Pancreas (tissue), 10 donors: Measurements from ENCODE around the gene PRICKLE2. TPM values are rescaled to one million over a fixed set of nuclear protein-coding genes. Genes with fewer than 3 reads are reported as not detected.

Source experiments
- ATAC-seq, 4 donors: fragments of 200-7000 bp; cut with Tn5 transposase; one replicate each; pipeline versions ENCODE4 v1.8.0 to v1.9.1; 2020; ENCODE audit warnings: mild to moderate bottlenecking in 4 of 4, moderate library complexity in 4 of 4
- DNase-seq, 6 donors: peaks; one replicate each; pipeline ENCODE4 v3.0.0-alpha.2; 2020
- FAIRE-seq: peaks from 2 replicates; lab custom pipeline; 2012; peaks lifted over from hg19 to GRCh38; lab: Jason Lieb, UNC
- H3K27ac ChIP-seq, 4 donors: fragments of 200-600 bp; sonication (generic); 1 replicate in 3 of 4; 2 replicates in 1 of 4; pipeline versions ENCODE4 v1.5.0 to v1.8.0; 2020
- H3K27me3 ChIP-seq, 4 donors: fragments of 200-600 bp; one replicate each; pipeline ENCODE4 v1.8.0; 2021
- H3K36me3 ChIP-seq, 3 donors: fragments of 200-600 bp; sonication (generic) in 1 of 3; one replicate each; pipeline versions ENCODE4 v1.5.0 to v1.8.0; 2020 to 2021
- H3K4me1 ChIP-seq, 3 donors: fragments of 200-600 bp; one replicate each; pipeline ENCODE4 v1.8.0; 2021
- H3K4me3 ChIP-seq, 4 donors: fragments of 200-600 bp; sonication (generic) in 2 of 4; one replicate each; pipeline versions ENCODE4 v1.5.0 to v1.8.0; 2020 to 2021
- H3K9me3 ChIP-seq, 4 donors: fragments of 200-600 bp; one replicate each; pipeline ENCODE4 v1.8.0; 2021
- CTCF ChIP-seq, 4 donors: fragments of 200-600 bp; sonication (generic) in 3 of 4; IDR thresholded peaks; one replicate each; pipeline versions ENCODE4 v1.5.0 to v1.8.0; 2021; ENCODE audit warnings: antibody characterized with exemption in 4 of 4
- WGBS, 2 donors: extraction: QIAGEN DNeasy Blood & Tissue Kit; methylation state at CpG; one replicate each; pipeline ENCODE4 v1.1.7; 2013; 5-methylcytosine and 5-hydroxymethylcytosine counted together
- intact Hi-C, 3 donors: fragments of 100-400 bp; cut with DNase I; formaldehyde crosslinking; loops; one replicate each; pipeline versions ENCODE4 v1.11.1 to v1.14.2; 2022
- polyA plus RNA-seq, 2 donors: library from polyadenylated mRNA; stranded (reverse); fragments of 200-250 nt; gene quantifications; one replicate each; pipeline ENCODE4 v1.2.3, GENCODE V29; 2013
- total RNA-seq, 6 donors: library from RNA; stranded (reverse); fragmentation: NEBNext Ultra II Directional in 4 of 6; extraction: Animal tissue kit (Norgen Biotek cat#: 25700) in 4 of 6; gene quantifications; one replicate each; pipeline versions ENCODE4 v1.2.1 to v1.2.4, GENCODE V29; 2021 to 2023
- donor health status: healthy with polysubstance abuse.
- donor health status: DM: no; HTN: no; CAD: no; lungs with moderate emphysema.
- donor health status: DM: no; HTN: no; CAD: no.
- donor health status: control.
- donor health status: control.
- donor health status: Bipolar disorder and iron deficiency.
- donor health status: DM: yes; HTN: yes; CAD: no.
- donor health status: DM: no; HTN: no; CAD: no.
- donor health status: DM: no; HTN: no; CAD: no.
- donor health status: DM: yes; HTN: yes; CAD: no.

PRICKLE2 gene
- total and polyA plus RNA-seq, 8 donors, result 1.5 to 13.9 (median 7.2) TPM

- intact Hi-C loops, result no loop called here
- WGBS, 2 donors, result 80 to 93% methylated on average over 2 of the region's 2 CpGs
- H3K27ac ChIP-seq, result no peak overlapping the region
- H3K4me1 ChIP-seq, result no peaks in the 10 kb centered on the region
- no peaks in the 10 kb centered on the region for H3K9me3 ChIP-seq
- H3K36me3 ChIP-seq, result no peaks in the 10 kb centered on the region
- FAIRE-seq (no peak), DNase-seq (no peak), ATAC-seq (no peak)
- no peaks in the 10 kb centered on the region for H3K27me3 ChIP-seq
- H3K4me3 ChIP-seq, result no peak overlapping the region
- no peak for TF ChIP-seq CTCF (IDR thresholded peaks at IDR 0.05)
Observed at GRCh38 chr3:64064804-64065203, 160.5 kb downstream of the PRICKLE2 start.

- ATAC-seq (no peak), FAIRE-seq (no peak)
Observed at GRCh38 chr3:64063983-64064438, 161.3 kb downstream of the PRICKLE2 start.

GRCh38 chr3:64063207-64063982 is 161.9 kb downstream of the PRICKLE2 start:
- Histone ChIP-seq H3K4me1 (no peaks in the 10 kb centered on the region), H3K27ac (no peak overlapping the region), H3K27me3 (no peaks in the 10 kb centered on the region), H3K4me3 (no peak overlapping the region), H3K36me3 (no peaks in the 10 kb centered on the region), H3K9me3 (no peaks in the 10 kb centered on the region)
- FAIRE-seq, result no peak
- intact Hi-C loops, result no loop called here
- TF ChIP-seq CTCF (IDR thresholded peaks at IDR 0.05), result no peak
- WGBS, 2 donors, result 40% methylated on average over 5 of the region's 5 CpGs
- no peak for ATAC-seq
- DNase-seq, result no peak

More at GRCh38 chr3:64063983-64064438, 161.3 kb downstream of the PRICKLE2 start:
- Histone ChIP-seq H3K4me3 (no peak overlapping the region), H3K27ac (no peak overlapping the region), H3K9me3 (no peaks in the 10 kb centered on the region), H3K4me1 (no peaks in the 10 kb centered on the region), H3K36me3 (no peaks in the 10 kb centered on the region), H3K27me3 (no peaks in the 10 kb centered on the region)
- DNase-seq, result no peak
- intact Hi-C loops, result no loop called here
- TF ChIP-seq CTCF (IDR thresholded peaks at IDR 0.05), result no peak
- 67 to 79% methylated on average over 2 of the region's 2 CpGs for WGBS, 2 donors

GRCh38 chr3:64061628-64062027 is 163.6 kb downstream of the PRICKLE2 start:
- WGBS, 2 donors, result 65 to 72% methylated on average over 5 of the region's 5 CpGs
- no peak for TF ChIP-seq CTCF (IDR thresholded peaks at IDR 0.05)
- Histone ChIP-seq H3K36me3 (no peaks in the 10 kb centered on the region), H3K4me1 (no peaks in the 10 kb centered on the region), H3K27ac (no peak overlapping the region), H3K9me3 (no peaks in the 10 kb centered on the region), H3K4me3 (no peak overlapping the region), H3K27me3 (no peaks in the 10 kb centered on the region)
- FAIRE-seq (no peak), DNase-seq (no peak), ATAC-seq (no peak)
- intact Hi-C loops, result no loop called here
